GM18858 (cell line): ENCODE results near the gene MIGA2.

ENCODE experiments used
- ATAC-seq: cut with Tn5 transposase; IDR thresholded peaks from one replicate; pipeline ENCODE4 v1.9.1; 2021; ENCODE audit not compliant: unreplicated experiment

The MIGA2 gene

DNA sequence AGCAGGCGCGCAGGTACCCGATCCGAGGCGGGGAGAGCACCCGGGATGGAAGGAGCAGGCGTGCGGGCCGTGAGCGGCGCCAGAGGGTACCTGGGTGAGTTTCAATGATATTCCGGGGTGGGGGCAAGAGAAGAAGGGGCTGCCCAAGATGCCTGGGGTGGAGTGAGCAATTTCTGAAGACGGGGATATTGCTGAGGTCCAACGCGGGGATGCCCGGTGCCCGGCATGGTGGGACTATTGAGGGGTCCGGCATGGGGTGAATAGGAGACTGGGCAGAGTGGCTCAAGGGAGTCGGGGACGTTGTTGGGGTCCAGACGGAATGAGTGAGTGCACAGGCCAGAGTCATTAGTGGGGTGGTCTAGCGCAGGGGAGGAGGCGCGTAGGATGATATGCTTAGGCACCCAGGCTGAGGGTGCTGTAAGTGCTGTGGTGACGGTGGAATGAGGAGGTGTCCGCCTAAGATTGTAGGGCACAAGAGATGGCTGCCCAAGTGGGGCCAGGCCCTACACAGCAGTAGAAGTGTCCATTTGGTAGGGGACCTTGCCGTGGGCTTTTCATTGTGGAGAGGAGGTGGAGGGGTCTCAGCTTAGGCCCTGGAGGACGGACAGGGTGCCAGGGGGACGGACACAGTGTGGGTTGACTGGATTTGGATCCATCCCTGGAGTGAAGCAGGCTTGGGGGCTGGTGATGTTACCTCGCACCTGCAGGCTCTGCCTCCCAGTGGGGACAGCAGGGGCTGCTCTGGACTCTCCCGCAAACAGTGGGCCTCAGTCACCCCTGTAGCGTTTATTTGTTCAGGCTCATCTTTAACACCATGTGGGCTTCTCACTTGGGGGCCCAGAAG, 719 bp downstream of the MIGA2 start:
- ATAC-seq: no peak

GRCh38 chr9:129037767-129038098, 1.3 kb downstream of the MIGA2 start:
- no peak for ATAC-seq

DNA sequence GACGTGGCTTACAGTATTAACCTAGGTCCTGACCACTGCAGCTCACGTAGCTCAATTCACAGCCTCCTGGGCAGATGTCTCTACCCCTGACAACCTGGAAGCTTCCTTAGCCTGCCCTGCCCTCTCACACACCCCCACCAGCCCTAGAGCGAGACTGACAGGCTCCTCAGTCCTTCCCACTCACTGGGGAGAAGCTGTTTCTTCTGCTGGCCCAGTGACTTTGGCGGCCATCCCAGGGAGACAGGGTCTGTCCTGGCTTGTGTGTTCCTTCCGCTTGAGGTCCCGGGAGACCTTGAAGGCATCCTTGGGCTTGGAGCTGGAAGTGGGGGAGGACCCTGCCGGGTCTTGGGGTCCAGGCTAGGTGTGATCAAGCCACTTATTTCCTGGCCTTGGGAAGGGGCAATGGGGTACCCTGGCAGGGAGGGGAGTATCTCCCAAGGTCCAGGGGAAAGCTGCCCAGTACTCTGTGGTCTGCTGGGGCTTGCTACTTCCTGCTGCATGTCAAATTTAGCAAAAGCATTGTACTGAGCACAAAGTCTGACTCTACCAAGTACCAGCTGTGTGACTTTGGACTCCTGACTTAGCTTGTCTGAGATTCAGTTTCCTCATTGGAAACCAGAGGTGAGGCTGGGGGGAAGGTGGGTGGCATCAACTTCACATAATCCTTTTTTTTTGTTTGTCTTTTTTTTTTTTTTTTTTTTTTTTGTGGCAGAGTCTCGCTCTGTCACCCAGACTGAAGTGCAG, 1.9 kb downstream of the MIGA2 start:
- ATAC-seq: no peak

DNA sequence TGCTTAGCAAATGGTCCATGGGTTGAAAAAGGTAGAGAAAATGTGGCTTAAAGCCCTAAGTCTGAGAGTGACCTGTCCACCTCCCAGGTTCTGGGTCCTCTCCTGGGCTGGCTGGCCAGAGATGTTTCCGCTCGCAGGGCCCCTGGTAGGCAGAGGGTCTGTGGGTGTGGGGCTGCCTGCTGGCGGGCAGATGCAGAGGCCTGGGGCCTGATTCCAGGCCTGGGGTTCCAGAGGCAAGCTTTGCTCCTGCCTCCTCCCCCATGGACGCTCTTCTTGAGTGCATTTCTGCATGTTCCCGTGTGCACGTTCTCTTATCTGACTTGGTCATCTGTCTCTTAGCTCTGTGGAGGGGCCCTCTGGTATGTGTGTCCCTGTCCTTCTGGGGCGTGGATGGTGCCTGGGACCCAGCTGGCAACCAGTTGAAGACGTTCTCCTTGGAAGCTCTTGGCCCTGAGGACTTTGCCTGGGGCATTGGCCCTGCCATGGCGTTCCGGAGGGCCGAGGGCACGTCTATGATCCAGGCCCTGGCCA, 3.8 kb downstream of the MIGA2 start:
- no peak for ATAC-seq

- ATAC-seq: no peak
Observed at GRCh38 chr9:129042016-129042415, 5.6 kb downstream of the MIGA2 start.

DNA sequence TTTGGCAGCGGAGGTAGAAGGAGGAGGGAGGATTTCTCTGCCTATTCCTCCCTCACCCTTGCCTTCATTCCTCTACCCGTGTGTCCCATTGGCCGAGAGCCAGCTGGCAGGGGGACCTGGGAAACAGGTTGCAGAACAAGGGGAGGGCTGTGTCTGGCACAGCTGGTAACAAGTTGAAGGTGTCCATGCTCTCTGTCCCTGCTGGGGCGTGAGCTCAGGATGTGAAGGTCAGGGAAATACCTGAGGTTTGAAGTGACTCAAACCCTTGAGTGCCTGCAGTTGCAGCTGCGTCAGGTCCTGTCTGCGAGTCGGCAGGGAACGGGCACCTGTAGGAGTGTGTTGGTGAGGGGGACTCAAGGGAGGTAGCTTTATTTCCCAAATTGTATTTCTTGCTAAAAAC, 16.2 kb downstream of the MIGA2 start:
- ATAC-seq: no peak

DNA sequence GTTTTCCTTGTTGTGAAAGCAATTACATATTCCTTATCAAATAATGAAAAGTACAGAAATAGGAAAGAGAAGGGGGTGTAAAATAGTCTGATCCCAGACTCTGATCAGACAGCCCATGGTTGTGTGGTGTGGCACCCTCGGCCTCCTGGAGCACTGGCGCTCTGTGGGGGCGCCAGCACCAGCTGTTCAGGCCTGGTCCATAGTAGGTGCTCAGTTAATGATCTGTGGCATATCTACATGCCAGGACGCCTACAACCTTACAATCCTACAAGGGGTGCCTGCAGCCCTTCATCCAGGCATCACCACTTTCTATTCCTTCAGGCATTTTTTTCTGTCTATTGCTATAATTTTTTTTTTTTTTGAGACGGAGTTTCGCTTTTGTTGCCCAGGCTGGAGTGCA, 16.6 kb downstream of the MIGA2 start:
- ATAC-seq: no peak

DNA sequence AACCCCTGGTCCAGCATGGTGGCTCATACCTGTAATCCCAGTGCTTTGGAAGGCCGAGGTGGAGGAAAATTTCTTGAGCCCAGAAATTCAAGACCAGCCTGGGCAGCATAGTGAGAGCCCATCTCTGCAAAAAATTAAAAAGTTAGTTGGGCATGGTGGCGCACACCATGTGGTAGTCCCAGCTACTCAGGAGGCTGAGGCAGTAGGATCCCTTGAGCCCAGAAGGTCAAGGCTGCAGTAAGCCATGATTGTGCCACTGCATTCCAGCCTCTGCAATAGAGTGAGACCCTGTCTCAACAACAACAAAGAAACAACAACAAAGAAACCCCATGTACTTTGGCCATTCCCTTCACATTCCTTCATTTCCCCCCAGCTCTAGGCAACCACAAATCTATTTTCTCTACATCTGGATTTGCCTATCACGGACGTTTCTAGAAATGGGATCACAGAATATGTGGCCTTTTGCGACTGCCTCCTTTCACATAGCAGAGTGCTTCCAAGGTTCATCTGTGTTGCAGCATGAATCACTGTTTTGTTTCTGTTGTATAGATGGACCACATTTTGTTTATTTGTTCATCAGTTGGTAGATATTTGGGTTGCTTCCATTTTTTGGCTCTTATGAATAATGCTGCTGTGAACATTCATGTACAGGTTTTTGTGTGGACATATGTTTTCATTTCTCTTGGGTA, 17.9 kb downstream of the MIGA2 start:
- ATAC-seq: no peak

GRCh38 chr9:129058965-129059795, 22.8 kb downstream of the MIGA2 start:
- no peak for ATAC-seq

DNA sequence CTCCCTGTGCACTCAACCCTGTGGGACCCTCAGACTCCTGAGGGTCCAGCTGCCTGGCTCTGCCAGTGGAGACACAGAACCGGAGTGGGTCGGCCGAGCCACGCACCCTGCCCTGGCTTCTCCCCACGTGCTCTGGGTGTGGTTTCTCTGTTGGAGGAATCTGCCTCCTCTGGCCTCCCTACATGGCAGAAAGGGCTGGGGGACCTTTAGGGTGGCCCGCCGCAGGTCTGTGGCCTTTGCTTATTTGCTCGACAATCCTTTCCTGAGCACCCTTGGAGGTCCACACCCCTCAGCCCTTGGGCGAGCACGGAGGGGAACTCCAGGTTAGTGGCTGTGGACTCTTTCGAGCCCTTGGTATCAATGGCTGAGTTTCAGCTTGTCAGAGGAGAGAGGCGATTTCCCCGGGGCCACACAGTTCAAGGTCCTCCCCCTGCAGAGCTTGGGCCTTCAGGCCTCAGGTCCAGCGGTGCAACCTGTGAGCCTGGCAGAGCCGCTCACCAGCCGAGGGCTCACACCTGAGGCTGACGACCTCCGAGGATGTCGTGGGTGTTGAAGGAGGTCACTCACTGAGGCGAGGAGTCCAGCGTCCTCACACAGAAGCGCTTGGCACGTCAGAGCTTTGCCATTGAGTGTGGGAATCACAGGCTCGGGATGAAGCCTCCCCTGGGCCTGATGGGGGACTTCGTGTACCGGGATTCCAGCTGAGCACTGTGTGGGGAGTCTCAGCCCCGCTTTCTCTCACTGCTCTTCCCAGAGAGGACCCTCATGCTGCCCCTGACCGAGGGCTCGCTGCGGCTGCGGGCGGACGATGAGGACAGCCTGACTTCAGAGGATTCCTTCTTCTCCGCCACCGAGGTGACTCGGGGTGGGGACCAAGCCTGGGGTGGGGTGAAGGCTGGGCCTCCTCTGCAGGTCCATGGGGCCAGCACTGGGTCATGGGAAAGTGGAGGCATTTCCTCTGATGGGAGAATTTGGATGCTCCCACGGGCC, 23.7 kb downstream of the MIGA2 start:
- no peak for ATAC-seq

DNA sequence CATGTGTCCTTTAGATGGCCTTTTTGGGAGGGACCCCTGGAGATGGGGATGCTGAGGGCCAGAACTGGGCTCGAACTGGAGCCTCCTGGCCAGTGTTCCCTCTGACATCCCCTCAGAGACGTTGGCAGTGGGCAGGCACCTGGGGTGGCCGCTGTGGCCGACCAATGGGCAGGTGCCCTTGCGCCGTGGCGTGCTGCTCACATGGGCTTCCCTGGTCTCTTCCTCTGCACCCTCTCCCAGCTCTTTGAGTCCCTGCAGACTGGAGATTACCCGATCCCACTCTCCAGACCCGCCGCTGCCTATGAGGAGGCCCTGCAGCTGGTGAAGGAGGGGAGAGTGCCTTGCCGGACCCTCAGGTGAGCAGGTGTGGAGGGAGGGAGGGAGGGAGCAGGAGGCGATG, 24.6 kb downstream of the MIGA2 start:
- ATAC-seq: no peak

DNA sequence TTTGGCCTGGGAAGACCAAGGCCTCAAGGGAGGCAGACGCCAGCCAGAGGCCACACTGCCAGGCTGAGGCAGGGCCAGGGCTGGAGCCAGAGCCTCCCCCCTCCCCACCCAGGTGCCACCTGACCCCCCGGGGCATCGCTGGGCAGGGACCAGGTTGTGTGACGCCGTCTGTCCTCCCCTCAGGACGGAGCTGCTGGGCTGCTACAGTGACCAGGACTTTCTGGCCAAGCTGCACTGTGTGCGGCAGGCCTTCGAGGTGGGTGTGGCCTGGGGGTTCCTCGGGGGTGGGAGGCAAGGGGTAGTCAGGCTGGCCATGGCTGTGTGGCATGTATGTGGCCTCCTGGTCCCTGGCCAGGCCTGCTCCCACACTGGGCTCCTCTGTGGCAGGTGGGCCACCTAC, 26.6 kb downstream of the MIGA2 start:
- no peak for ATAC-seq

DNA sequence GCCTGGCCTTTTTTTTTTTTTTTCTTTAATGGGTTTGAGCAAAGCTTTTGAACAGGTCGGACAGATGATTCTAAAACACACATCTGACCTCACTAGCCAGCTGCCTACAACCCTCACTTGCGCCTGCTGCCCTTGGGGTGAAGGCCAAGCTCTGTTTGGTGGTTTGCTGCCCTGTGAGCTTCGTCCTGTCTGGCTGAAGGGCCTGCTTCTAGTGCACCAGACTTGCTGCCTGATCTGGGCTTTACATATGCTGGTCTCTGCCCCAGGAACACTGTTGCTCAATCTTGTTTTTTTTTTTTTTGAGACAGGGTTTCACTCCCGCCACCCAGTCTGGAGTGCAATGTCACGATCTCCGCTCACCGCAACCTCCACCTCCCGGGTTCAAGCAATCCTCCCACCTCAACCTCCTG, 28.1 kb downstream of the MIGA2 start:
- no peak for ATAC-seq

DNA sequence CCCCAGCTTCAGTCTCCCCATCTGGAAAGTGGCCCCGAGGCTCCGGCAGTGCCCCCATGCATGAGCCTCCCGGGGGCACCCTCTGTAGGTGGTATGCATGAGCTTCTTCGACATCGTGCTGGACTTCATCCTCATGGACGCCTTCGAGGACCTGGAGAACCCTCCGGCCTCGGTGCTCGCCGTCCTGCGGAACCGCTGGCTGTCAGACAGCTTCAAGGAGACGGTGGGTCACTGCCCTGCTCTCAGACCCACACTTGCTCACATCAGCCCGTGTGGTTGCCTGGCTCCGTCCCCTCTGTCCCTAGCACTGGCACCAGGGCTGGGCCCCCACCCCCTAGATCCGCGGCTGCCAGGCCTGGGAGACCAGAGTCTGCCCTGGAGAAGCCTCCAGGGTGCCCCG, 31.7 kb downstream of the MIGA2 start:
- no peak for ATAC-seq

DNA sequence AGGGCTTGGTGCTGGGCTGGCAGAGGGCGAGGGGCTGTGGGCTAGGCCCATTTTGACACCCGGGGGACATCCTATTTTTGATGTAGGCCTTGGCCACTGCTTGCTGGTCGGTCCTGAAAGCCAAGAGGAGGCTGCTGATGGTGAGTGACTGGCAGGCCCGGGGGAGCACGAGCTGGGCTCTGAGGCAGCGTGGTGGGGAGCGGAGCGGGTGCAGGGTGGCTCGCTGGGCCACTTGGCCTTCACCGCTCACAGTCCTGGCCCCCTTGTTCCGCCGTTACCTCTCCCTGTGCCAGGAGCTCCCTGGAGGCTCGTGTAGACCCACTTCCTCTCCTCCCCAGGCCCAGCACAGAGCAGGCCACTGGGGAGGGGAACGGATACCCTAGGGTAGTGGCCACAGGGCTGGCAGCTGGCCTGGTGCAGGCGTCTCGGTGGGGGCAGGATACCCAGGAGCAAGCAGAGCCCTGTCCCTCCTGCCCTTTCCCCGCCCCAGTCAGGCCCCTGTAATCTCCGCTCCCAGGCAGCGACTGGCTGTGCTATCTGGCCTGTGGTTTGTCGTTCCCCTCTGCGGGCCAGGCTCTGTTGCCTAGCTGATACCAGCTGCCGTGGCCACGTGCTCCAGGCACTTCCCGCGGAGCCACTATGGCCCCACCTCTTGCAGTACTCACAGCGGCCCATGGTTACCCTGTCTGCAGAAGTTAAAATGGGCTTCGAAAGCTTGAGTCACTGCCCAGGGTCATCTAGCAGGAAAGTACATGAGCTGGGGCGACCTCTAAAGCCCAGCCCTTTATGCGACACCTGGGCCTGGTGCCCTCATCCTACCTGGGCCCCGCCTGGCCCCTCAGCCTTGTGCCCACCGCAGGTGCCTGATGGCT, 32.8 kb downstream of the MIGA2 start:
- ATAC-seq: no peak

DNA sequence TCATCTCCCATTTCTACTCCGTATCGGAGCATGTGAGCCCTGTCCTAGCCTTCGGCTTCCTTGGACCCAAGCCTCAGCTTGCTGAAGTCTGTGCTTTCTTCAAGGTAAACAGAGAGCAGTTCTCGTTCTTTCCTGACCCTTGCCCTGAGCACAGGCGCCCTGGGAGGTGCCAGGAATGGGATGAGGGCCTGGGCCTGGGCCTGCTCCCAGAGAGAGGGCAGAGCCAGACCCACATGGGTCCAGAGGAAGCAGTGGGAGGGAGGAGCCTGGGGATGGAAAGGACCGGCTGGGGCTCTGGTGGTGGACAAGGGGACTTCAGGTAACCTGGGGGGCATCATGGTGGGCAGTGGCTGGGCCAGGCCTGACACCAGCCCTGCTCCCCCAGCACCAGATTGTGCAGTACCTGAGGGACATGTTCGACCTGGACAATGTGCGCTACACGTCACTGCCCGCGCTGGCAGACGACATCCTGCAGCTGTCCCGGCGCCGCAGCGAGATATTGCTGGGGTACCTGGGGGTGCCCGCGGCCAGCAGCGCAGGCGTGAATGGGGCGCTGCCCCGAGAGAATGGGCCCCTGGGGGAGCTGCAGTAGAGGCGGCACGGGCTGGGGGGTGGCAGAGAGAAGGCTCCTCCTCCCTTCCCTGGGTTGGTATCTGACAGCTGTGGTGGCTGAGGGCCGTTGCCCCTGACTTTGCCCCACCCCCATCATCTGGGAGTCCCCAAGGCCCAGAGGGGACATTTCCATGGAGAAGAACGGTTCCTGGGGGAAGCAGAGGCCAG, 33.6 kb downstream of the MIGA2 start:
- no peak for ATAC-seq

DNA sequence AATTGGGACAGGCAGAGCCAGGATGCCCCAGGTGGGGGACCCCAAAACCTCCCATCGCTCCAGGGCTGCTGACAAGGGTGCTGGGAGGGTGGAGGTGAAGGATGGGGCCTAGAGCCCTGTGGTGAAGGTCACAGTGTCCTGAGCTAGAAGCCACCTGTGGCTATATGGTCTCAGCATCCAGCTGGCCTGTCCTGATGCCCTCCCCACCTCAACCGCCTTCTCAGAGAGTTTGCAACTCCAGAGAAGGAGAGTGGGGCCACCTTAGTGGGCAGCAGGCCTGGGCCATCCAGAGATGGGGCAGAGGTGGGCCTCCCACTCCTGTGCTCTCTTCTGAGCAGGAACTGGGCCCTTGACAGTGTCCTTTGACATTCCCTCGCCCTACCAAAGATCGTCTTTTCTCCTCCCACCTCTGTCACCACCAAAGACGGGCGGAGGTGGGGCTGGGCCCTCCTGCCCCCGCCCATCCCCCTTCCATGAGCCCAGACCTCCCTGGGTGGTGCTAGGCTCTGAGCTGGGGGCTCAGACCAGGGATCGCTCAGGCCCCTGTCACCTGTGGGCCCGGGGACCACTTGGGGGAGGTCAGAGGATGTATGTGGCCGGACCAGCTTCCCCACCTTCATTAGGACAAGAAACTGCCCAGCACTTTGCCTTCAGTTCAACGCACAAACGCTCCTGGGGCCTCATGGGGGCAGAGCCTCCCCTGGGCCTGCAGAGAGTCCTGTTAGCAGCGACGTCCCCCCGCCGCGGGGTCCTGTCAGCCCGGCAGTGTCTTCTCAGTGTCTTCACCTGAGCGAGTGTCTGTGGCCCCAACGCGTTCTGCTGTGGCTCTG, 34.5 kb downstream of the MIGA2 start:
- no peak for ATAC-seq
